MM.1S (cell line): ENCODE results near the gene PSMB11.
A peak's percentile ranks its signal among the peaks of the same experiment; 100 is the strongest.

Experiments
- DNase-seq: peaks from one replicate; pipeline ENCODE4 v3.0.0-alpha.2; 2015
- H2AFZ ChIP-seq: fragments of 300-600 bp; sonication (generic); 2 replicates; pipeline ENCODE4 v1.6.0; 2016; ENCODE audit warnings: antibody characterized with exemption, low read length
- H3F3A ChIP-seq: fragments of 300-600 bp; sonication (generic); 2 replicates; pipeline ENCODE4 v1.6.1; 2016; ENCODE audit warnings: mild to moderate bottlenecking, antibody characterized with exemption, low read length, moderate library complexity, mixed read lengths; ENCODE audit not compliant: insufficient read depth
- H3K27ac ChIP-seq: fragments of 300-600 bp; sonication (generic); 2 replicates; pipeline ENCODE4 v1.5.1; 2016; ENCODE audit warnings: mild to moderate bottlenecking, low read length
- H3K27me3 ChIP-seq: fragments of 300-600 bp; sonication (generic); replicated peaks from 2 replicates; pipeline ENCODE4 v1.6.0; 2016; ENCODE audit warnings: low read length; ENCODE audit not compliant: insufficient read depth
- H3K36me3 ChIP-seq: fragments of 300-600 bp; sonication (generic); replicated peaks from 2 replicates; pipeline ENCODE4 v1.6.1; 2016; ENCODE audit warnings: mild to moderate bottlenecking, low read length, mixed read lengths; ENCODE audit not compliant: insufficient read depth
- H3K4me1 ChIP-seq: fragments of 300-600 bp; sonication (generic); 2 replicates; pipeline ENCODE4 v1.6.1; 2016; ENCODE audit warnings: low read length, mixed read lengths
- H3K4me2 ChIP-seq: fragments of 300-600 bp; sonication (generic); 2 replicates; pipeline ENCODE4 v1.6.0; 2016; ENCODE audit warnings: low read depth, low read length
- H3K4me3 ChIP-seq: fragments of 300-600 bp; sonication (generic); 2 replicates; pipeline ENCODE4 v1.5.1; 2016; ENCODE audit warnings: low read length, mixed read lengths
- H3K79me2 ChIP-seq: fragments of 300-600 bp; sonication (generic); 2 replicates; pipeline ENCODE4 v1.6.1; 2016; ENCODE audit warnings: mixed run types, low read length, mixed read lengths
- H3K9ac ChIP-seq: fragments of 300-600 bp; sonication (generic); 2 replicates; pipeline ENCODE4 v1.6.1; 2016; ENCODE audit warnings: low read length, mixed read lengths
- H3K9me2 ChIP-seq: fragments of 300-600 bp; sonication (generic); replicated peaks from 2 replicates; pipeline ENCODE4 v1.6.1; 2016; ENCODE audit warnings: mild to moderate bottlenecking, low read length, mixed read lengths; ENCODE audit not compliant: insufficient read depth
- H3K9me3 ChIP-seq: fragments of 300-600 bp; sonication (generic); replicated peaks from 2 replicates; pipeline ENCODE4 v1.6.1; 2016; ENCODE audit warnings: mild to moderate bottlenecking, low read length, mixed read lengths; ENCODE audit not compliant: insufficient read depth
- H4K20me1 ChIP-seq: fragments of 300-600 bp; sonication (generic); 2 replicates; pipeline ENCODE4 v1.6.1; 2016; ENCODE audit warnings: mild to moderate bottlenecking, low read length, moderate library complexity, mixed read lengths; ENCODE audit not compliant: insufficient read depth
- EZH2 ChIP-seq: fragments of 300-600 bp; sonication (generic); optimal IDR thresholded peaks from 2 replicates; pipeline ENCODE3; 2017; ENCODE audit warnings: low read depth, mild to moderate bottlenecking, antibody characterized with exemption, low read length, mixed read lengths
- EZH2phosphoT487 ChIP-seq: fragments of 300-600 bp; sonication (generic); IDR thresholded peaks from 2 replicates; pipeline ENCODE4 v1.6.1; 2018; ENCODE audit warnings: antibody characterized with exemption, low read length
- TF ChIP-seq, protein P1 (sequence below): fragments of 300-600 bp; sonication (generic); IDR thresholded peaks from 2 replicates; pipeline ENCODE4 v1.5.1; 2016; ENCODE audit warnings: antibody characterized with exemption, low read length, mixed read lengths

The PSMB11 gene

DNA sequence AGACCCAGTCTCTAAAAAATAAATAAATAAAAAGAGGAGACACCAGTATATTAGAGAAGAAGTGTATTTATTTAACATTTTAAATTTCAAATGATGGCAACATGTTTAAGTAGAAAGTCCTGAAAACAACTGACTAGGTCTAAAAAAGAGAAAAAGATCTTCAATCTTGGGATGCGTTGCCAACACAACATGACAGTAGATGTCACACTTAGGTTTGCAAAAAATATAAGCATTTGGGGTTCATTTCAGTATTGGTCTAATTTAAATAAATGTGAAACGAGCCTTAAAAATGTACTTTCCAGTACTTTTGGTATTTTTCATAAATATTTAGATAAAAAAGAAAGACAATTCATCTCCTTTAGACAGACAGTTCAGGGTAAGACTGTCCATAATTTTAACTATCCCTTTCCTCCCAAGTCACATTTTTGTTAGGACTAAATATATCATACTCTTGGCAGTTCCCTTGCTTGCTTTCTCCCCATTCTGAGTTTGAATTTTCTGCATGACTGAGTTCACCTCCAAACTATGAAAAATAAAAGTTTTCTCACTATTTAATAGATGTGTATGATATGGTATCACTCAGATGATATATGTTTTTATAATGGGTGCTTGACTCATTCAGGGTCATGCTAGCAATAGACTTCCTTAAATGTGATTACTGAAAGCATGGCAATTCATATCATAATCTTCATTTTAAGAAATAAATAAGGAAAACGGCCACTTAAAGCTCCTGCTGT is 36.4 kb upstream of the PSMB11 start:
- Histone ChIP-seq H3K9me3 (no peaks in the 10 kb centered on the region), H3K4me3 (peak overlapping the region; percentile 73; the same call in 1 of the 2 replicates), H4K20me1 (no peaks in the 10 kb centered on the region), H3K4me2 (peak overlapping the region; percentile 85), H3F3A (peaks cover 19% of the 10 kb centered on the region), H3K79me2 (no peaks in the 10 kb centered on the region), H3K4me1 (peaks cover 17% of the 10 kb centered on the region; the same call in 1 of the 2 replicates), H3K27ac (peak overlapping the region; percentile 91; the same call in 1 of the 2 replicates), H2AFZ (0 out of 2 replicates have a peak overlapping the region, but pooled peaks have one; percentile 48), H3K9me2 (no peaks in the 10 kb centered on the region), H3K36me3 (no peaks in the 10 kb centered on the region), H3K27me3 (no peaks in the 10 kb centered on the region), H3K9ac (peak overlapping the region; percentile 86; the same call in 1 of the 2 replicates)
- TF ChIP-seq, protein P1, sequence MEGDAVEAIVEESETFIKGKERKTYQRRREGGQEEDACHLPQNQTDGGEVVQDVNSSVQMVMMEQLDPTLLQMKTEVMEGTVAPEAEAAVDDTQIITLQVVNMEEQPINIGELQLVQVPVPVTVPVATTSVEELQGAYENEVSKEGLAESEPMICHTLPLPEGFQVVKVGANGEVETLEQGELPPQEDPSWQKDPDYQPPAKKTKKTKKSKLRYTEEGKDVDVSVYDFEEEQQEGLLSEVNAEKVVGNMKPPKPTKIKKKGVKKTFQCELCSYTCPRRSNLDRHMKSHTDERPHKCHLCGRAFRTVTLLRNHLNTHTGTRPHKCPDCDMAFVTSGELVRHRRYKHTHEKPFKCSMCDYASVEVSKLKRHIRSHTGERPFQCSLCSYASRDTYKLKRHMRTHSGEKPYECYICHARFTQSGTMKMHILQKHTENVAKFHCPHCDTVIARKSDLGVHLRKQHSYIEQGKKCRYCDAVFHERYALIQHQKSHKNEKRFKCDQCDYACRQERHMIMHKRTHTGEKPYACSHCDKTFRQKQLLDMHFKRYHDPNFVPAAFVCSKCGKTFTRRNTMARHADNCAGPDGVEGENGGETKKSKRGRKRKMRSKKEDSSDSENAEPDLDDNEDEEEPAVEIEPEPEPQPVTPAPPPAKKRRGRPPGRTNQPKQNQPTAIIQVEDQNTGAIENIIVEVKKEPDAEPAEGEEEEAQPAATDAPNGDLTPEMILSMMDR: no peak
- TF ChIP-seq EZH2 (no peak), EZH2phosphoT487 (no peak)
- no peak for DNase-seq

GRCh38 chr14:23006188-23006534 is 35.9 kb upstream of the PSMB11 start:
- Histone ChIP-seq H4K20me1 (no peaks in the 10 kb centered on the region), H3K27ac (peak overlapping the region; percentile 91; the same call in 1 of the 2 replicates), H3K4me3 (peak overlapping the region; percentile 73), H3K79me2 (no peaks in the 10 kb centered on the region), H3K9ac (peak overlapping the region; percentile 86), H3K9me2 (no peaks in the 10 kb centered on the region), H3K9me3 (no peaks in the 10 kb centered on the region), H3F3A (peaks cover 19% of the 10 kb centered on the region), H3K4me1 (peaks cover 17% of the 10 kb centered on the region; the same call in 1 of the 2 replicates), H3K27me3 (no peaks in the 10 kb centered on the region), H3K36me3 (no peaks in the 10 kb centered on the region), H2AFZ (peak overlapping the region; percentile 48; the same call in 1 of the 2 replicates), H3K4me2 (peak overlapping the region; percentile 85)
- no peak for DNase-seq
- no peak for TF ChIP-seq EZH2phosphoT487
- TF ChIP-seq, protein P1: no peak
- no peak for TF ChIP-seq EZH2

DNA sequence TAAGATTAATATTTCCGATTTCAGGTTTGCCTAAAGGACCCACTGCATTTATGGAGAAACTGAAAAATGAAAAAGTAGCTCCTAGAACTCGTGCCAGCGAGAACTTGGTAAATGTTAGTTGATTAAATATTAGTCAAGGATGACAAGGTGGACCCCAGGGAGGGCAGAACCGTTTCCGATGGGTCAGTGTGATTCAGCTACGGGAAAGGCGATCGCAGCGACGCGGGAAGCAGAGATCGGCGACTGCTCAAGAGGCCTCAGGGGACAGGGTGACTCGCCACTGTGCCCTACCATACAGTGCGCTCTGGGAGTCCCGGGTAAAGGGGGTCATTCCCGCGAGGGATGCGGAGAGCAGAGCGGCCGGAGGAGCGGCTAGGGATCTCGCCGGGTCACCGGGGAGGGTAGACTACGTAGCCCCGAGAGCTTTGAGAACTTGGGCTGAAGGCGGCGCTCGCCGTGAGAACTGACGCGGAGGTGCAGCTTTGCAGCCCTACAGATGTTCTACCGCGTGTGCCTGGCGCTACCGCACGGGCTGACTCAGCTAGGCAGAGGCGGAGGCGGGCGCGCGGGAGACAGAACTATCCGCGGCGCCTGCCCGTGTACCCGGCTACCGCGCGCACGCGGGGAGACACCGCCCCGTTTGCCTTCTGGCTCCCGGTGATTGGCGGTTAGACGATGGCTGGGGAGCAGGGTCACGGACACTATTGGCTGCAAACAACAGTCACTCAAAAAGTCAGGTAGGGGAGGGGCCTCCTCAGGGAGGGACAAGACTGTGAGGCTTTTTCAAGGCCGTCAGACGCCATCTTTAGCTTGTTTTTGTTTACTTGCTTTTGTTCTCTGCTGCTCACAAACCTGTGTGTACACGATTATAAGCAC is 35.2 kb upstream of the PSMB11 start:
- Histone ChIP-seq H3K27me3 (no peaks in the 10 kb centered on the region), H3K9me3 (no peaks in the 10 kb centered on the region), H3K79me2 (no peaks in the 10 kb centered on the region), H3K9me2 (no peaks in the 10 kb centered on the region), H3K27ac (peak overlapping the region; percentile 91), H3K4me1 (peaks cover 17% of the 10 kb centered on the region; the same call in 1 of the 2 replicates), H3K36me3 (no peaks in the 10 kb centered on the region), H4K20me1 (no peaks in the 10 kb centered on the region), H2AFZ (peak overlapping the region; percentile 48), H3F3A (peaks cover 19% of the 10 kb centered on the region), H3K9ac (peak overlapping the region; percentile 86), H3K4me2 (peak overlapping the region; percentile 85), H3K4me3 (peak overlapping the region; percentile 73)
- TF ChIP-seq, protein P1: peak; percentile 13; the same call in 1 of the 2 replicates
- no peak for TF ChIP-seq EZH2phosphoT487
- DNase-seq: peak; percentile 92
